CD14-positive monocyte (primary cell): ENCODE measurements around the gene RGS3. TPM values are rescaled to one million over a fixed set of nuclear protein-coding genes. Genes with fewer than 3 reads are reported as not detected.

Experiments
- DNase-seq, 3 donors: peaks; one replicate each; pipeline ENCODE4 v3.0.0-alpha.2; 2011 to 2022
- H2AFZ ChIP-seq: 2 replicates; pipeline ENCODE4 v1.6.0; 2012; ENCODE audit warnings: mild to moderate bottlenecking, low read depth, low read length, inconsistent platforms; ENCODE audit not compliant: insufficient read depth, poor library complexity, severe bottlenecking
- H3K27ac ChIP-seq, 2 donors: 1 replicate in 1 of 2; 2 replicates in 1 of 2; pipeline ENCODE4 v1.5.1; 2012 to 2013; ENCODE audit warnings: low read length in 2 of 2, control low read depth in 1 of 2, inconsistent platforms in 1 of 2, low read depth in 1 of 2, mild to moderate bottlenecking in 1 of 2
- H3K27me3 ChIP-seq, 2 donors: one replicate each; pipeline versions ENCODE4 v1.6.0 to v1.6.1; 2011 to 2013; ENCODE audit warnings: low read length in 2 of 2; ENCODE audit not compliant: control insufficient read depth in 2 of 2, insufficient read depth in 2 of 2
- H3K36me3 ChIP-seq, 2 donors: replicated peaks in 1 of 2; 1 replicate in 1 of 2; 2 replicates in 1 of 2; pipeline versions ENCODE4 v1.5.1 to v1.6.1; 2012 to 2013; ENCODE audit warnings: low read length in 2 of 2, control low read depth in 1 of 2, inconsistent platforms in 1 of 2, mild to moderate bottlenecking in 1 of 2; ENCODE audit not compliant: insufficient read depth in 2 of 2, control insufficient read depth in 1 of 2
- H3K4me1 ChIP-seq, 2 donors: 1 replicate in 1 of 2; 2 replicates in 1 of 2; pipeline versions ENCODE4 v1.5.1 to v1.6.1; 2012 to 2013; ENCODE audit warnings: low read length in 2 of 2, control low read depth in 1 of 2, inconsistent platforms in 1 of 2, mild to moderate bottlenecking in 1 of 2, moderate library complexity in 1 of 2; ENCODE audit not compliant: insufficient read depth in 2 of 2, control insufficient read depth in 1 of 2
- H3K4me2 ChIP-seq: replicated peaks from 2 replicates; pipeline ENCODE3; 2012; ENCODE audit warnings: low read length, moderate library complexity, mild to moderate bottlenecking; ENCODE audit not compliant: poor library complexity, severe bottlenecking; ENCODE audit errors: extremely low read depth
- H3K4me3 ChIP-seq, 3 experiments: fragments of 200-600 bp in 1 of 3; sonication (generic) in 1 of 3; replicated peaks in 1 of 3; 1 replicate in 2 of 3; 2 replicates in 1 of 3; pipeline ENCODE4 v1.5.1; 2011 to 2013; ENCODE audit warnings: low read length in 3 of 3, mild to moderate bottlenecking in 3 of 3, control low read depth in 2 of 3, low read depth in 2 of 3, inconsistent platforms in 1 of 3, moderate library complexity in 1 of 3
- H3K79me2 ChIP-seq: 2 replicates; pipeline ENCODE4 v1.6.0; 2012; ENCODE audit warnings: mild to moderate bottlenecking, control low read depth, inconsistent platforms, low read length, moderate library complexity; ENCODE audit not compliant: insufficient read depth
- H3K9ac ChIP-seq: 2 replicates; pipeline ENCODE4 v1.6.0; 2017; ENCODE audit warnings: low read length, mild to moderate bottlenecking; ENCODE audit not compliant: insufficient read depth, poor library complexity, severe bottlenecking
- H3K9me3 ChIP-seq, 2 donors: replicated peaks in 1 of 2; 1 replicate in 1 of 2; 2 replicates in 1 of 2; pipeline versions ENCODE4 v1.5.1 to v1.6.1; 2012 to 2013; ENCODE audit warnings: low read length in 2 of 2, control low read depth in 1 of 2; ENCODE audit not compliant: control insufficient read depth in 1 of 2, insufficient read depth in 1 of 2
- H4K20me1 ChIP-seq: 2 replicates; pipeline ENCODE4 v1.6.0; 2012; ENCODE audit warnings: mild to moderate bottlenecking, low read length, control low read depth, moderate library complexity; ENCODE audit not compliant: insufficient read depth
- H3K27ac Mint-ChIP-seq, 7 donors: one replicate each; pipeline ENCODE4 v1.8.0; 2020; ENCODE audit warnings: mild to moderate bottlenecking in 7 of 7, mixed read lengths in 7 of 7, moderate library complexity in 6 of 7, inconsistent platforms in 2 of 7
- H3K27me3 Mint-ChIP-seq, 3 donors: one replicate each; pipeline ENCODE4 v1.8.0; 2021 to 2022; ENCODE audit warnings: low read depth in 3 of 3, mild to moderate bottlenecking in 3 of 3, mixed read lengths in 3 of 3, moderate library complexity in 3 of 3, inconsistent platforms in 1 of 3
- H3K36me3 Mint-ChIP-seq, 2 donors: one replicate each; pipeline ENCODE4 v1.8.0; 2020; ENCODE audit warnings: mixed read lengths in 2 of 2, inconsistent platforms in 1 of 2, mild to moderate bottlenecking in 1 of 2
- H3K4me1 Mint-ChIP-seq: one replicate; pipeline ENCODE4 v1.8.0; 2020; ENCODE audit warnings: mild to moderate bottlenecking, mixed read lengths
- H3K4me3 Mint-ChIP-seq, 2 donors: one replicate each; pipeline ENCODE4 v1.8.0; 2020; ENCODE audit warnings: mild to moderate bottlenecking in 2 of 2, mixed read lengths in 2 of 2, moderate library complexity in 1 of 2
- H3K9me3 Mint-ChIP-seq, 7 donors: one replicate each; pipeline ENCODE4 v1.8.0; 2020 to 2022; ENCODE audit warnings: mixed read lengths in 7 of 7, mild to moderate bottlenecking in 6 of 7, moderate library complexity in 6 of 7, inconsistent platforms in 2 of 7
- CTCF ChIP-seq: fragments of 200-600 bp; IDR thresholded peaks from one replicate; pipeline ENCODE4 v1.8.0; 2022; ENCODE audit warnings: antibody characterized with exemption, mild to moderate bottlenecking
- WGBS: methylation state at CpG from one replicate; pipeline ENCODE4 v1.1.5; 2013; ENCODE audit warnings: missing lambda C conversion rate; ENCODE audit not compliant: insufficient coverage; 5-methylcytosine and 5-hydroxymethylcytosine counted together
- intact Hi-C, 2 donors: fragments of 100-400 bp; cut with micrococcal nuclease; formaldehyde crosslinking; loops; one replicate each; pipeline versions ENCODE4 v1.15.0 to v1.15.1; 2023
- polyA plus RNA-seq, 3 donors: library from polyadenylated mRNA; depleted of rRNA in 1 of 3; unstranded in 2 of 3; stranded (reverse) in 1 of 3; fragments of 300-500 nt in 2 of 3; fragments of >200 nt in 1 of 3; fragmentation: Illumina TruSeq in 2 of 3; gene quantifications; 1 replicate in 2 of 3; 2 replicates in 1 of 3; pipeline ENCODE4 v1.2.3, GENCODE V29; 2012 to 2021

Gene RGS3
- polyA plus RNA-seq, 3 donors = 9.1 to 16.2 (median 15.8) TPM

- Histone ChIP-seq H3K79me2 (no peaks in the 10 kb centered on the region), H3K36me3 (no peaks in the 10 kb centered on the region), H3K9me3 (no peaks in the 10 kb centered on the region), H2AFZ (no peak overlapping the region), H3K27me3 (no peaks in the 10 kb centered on the region), H3K27ac (no peak overlapping the region), H3K4me3 (no peak overlapping the region), H4K20me1 (no peaks in the 10 kb centered on the region), H3K4me2 (no peak overlapping the region), H3K4me1 (no peaks in the 10 kb centered on the region), H3K9ac (no peak overlapping the region)
- DNase-seq = no peak
- Mint-ChIP-seq H3K27ac (no peak overlapping the region), H3K36me3 (no peaks in the 10 kb centered on the region), H3K9me3 (peaks cover 0 to 4% (median 0%) of the 10 kb centered on the region in 7 donors), H3K27me3 (peaks cover 1 to 14% (median 12%) of the 10 kb centered on the region in 3 donors), H3K4me1 (peaks cover 2% of the 10 kb centered on the region), H3K4me3 (no peak overlapping the region)
- TF ChIP-seq CTCF = no peak
- no CpG with 5 or more reads among the region's 2 CpGs for WGBS
- intact Hi-C loops = no loop called here
Observed at GRCh38 chr9:113644321-113644720, 180.8 kb downstream of the RGS3 start.

DNA sequence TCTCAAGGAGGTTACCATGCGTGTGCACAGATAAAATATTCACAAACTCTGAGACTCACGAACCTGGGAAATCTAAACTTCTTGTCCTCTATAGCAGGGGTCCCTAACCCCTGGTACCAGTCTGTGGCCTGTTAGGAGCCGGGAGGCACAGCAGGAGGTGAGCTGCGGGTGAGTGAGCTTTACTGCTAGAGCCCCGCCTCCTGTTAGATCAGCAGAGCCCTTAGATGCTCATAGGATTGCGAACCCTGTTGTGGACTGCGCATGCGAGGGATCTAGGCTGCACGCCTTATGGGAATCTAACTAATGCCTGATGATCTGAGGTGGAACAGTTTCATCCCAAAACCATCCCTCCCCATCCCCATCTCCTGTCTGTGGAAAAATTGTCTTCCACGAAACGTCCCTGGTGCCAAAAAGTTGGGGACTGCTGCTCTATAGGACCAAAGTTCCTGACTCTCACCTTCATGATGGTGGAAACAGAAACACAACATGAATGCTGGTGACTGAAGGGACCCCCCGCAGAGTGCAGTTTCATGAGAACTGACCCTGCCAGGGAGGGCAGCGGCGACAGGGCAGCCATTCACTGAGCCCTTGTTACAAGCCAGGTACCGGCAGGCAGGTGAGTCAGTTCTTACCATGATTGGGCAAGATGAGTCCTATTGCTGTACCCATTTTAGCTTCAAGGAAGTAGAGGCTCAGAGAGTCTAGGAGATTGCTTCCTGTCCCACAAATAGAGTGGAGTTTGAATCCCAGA, 181.9 kb downstream of the RGS3 start:
- H3K9me3 Mint-ChIP-seq = peaks cover 0 to 4% (median 0%) of the 10 kb centered on the region in 7 donors
- H3K27me3 Mint-ChIP-seq = peaks cover 1 to 10% (median 9%) of the 10 kb centered on the region in 3 donors
- H3K27ac Mint-ChIP-seq = no peak overlapping the region
- Histone ChIP-seq H3K4me3 (no peak overlapping the region), H3K9me3 (no peaks in the 10 kb centered on the region), H3K4me1 (no peaks in the 10 kb centered on the region), H3K27ac (no peak overlapping the region), H3K36me3 (no peaks in the 10 kb centered on the region), H3K4me2 (no peak overlapping the region), H3K79me2 (no peaks in the 10 kb centered on the region), H3K27me3 (no peaks in the 10 kb centered on the region), H3K9ac (no peak overlapping the region), H2AFZ (no peak overlapping the region), H4K20me1 (no peaks in the 10 kb centered on the region)
- intact Hi-C loops = no loop called here
- peaks cover 2% of the 10 kb centered on the region for H3K4me1 Mint-ChIP-seq
- no peaks in the 10 kb centered on the region for H3K36me3 Mint-ChIP-seq
- no peak for DNase-seq
- no peak for TF ChIP-seq CTCF
- H3K4me3 Mint-ChIP-seq = no peak overlapping the region
- WGBS = 96% methylated on average over 10 of the region's 15 CpGs
